OCI-LY7 (cell line): ENCODE results near the gene DCTD. TPM values are rescaled to one million over a fixed set of nuclear protein-coding genes. Genes with fewer than 3 reads are reported as not detected.

Source experiments
- BruUV-seq: library from RNA; stranded (reverse); fragments of 400-500 nt; replicated peaks from 2 replicates; lab custom pipeline; 2021; lab: Mats Ljungman, UMichigan
- CTCF ChIA-PET: fragments of 300-600 bp; sonication (Branson Sonifier 250); formaldehyde crosslinking; loops from one replicate; lab custom pipeline; 2022; ENCODE audit warnings: antibody characterized with exemption; ENCODE audit not compliant: unreplicated experiment; lab: Charles Lee
- POLR2A ChIA-PET: fragments of 300-600 bp; sonication (Branson Sonifier 250); formaldehyde crosslinking; loops from one replicate; lab custom pipeline; 2022; ENCODE audit warnings: antibody characterized with exemption; lab: Charles Lee
- DNase-seq: peaks from one replicate; pipeline ENCODE4 v3.0.0-alpha.2; 2015; ENCODE audit warnings: low spot score
- H2AFZ ChIP-seq: fragments of 200-600 bp; sonication (generic), shearing (Covaris generic); 2 replicates; pipeline ENCODE4 v1.6.1; 2014; ENCODE audit warnings: mild to moderate bottlenecking, antibody characterized with exemption, low read length, moderate library complexity
- H3K27ac ChIP-seq: fragments of 200-600 bp; sonication (generic); 2 replicates; pipeline ENCODE4 v1.5.1; 2014; ENCODE audit warnings: mixed run types, low read depth, mild to moderate bottlenecking, moderate library complexity, low read length, inconsistent platforms; ENCODE audit not compliant: poor library complexity, severe bottlenecking
- H3K36me3 ChIP-seq: fragments of 200-600 bp; sonication (generic); 2 replicates; pipeline ENCODE4 v1.6.1; 2014; ENCODE audit warnings: mild to moderate bottlenecking, antibody characterized with exemption, low read length, moderate library complexity, mixed read lengths; ENCODE audit not compliant: insufficient read depth
- H3K4me1 ChIP-seq: fragments of 200-600 bp; sonication (generic); 2 replicates; pipeline ENCODE4 v1.5.1; 2014; ENCODE audit warnings: mild to moderate bottlenecking, low read length; ENCODE audit not compliant: insufficient read depth, poor library complexity, severe bottlenecking
- H3K4me2 ChIP-seq: fragments of 200-600 bp; sonication (generic); 2 replicates; pipeline ENCODE4 v1.6.1; 2014; ENCODE audit warnings: mild to moderate bottlenecking, low read length
- H3K4me3 ChIP-seq: fragments of 200-600 bp; sonication (generic); 2 replicates; pipeline ENCODE4 v1.5.1; 2014; ENCODE audit warnings: mild to moderate bottlenecking, low read depth, low read length; ENCODE audit not compliant: poor library complexity, severe bottlenecking
- H3K79me2 ChIP-seq: fragments of 200-600 bp; sonication (generic); 2 replicates; pipeline ENCODE4 v1.6.1; 2016; ENCODE audit warnings: low read depth, mild to moderate bottlenecking, low read length, moderate library complexity, mixed read lengths; ENCODE audit not compliant: insufficient read depth
- H3K9me2 ChIP-seq: fragments of 200-600 bp; sonication (generic); 2 replicates; pipeline ENCODE4 v1.6.1; 2016; ENCODE audit warnings: mild to moderate bottlenecking, low read length, mixed read lengths; ENCODE audit not compliant: insufficient read depth
- H3K9me3 ChIP-seq: fragments of 200-600 bp; sonication (generic); 2 replicates; pipeline ENCODE4 v1.6.1; 2014; ENCODE audit warnings: mild to moderate bottlenecking, mixed run types, low read length, mixed read lengths
- H4K20me1 ChIP-seq: fragments of 200-600 bp; sonication (generic); 2 replicates; pipeline ENCODE4 v1.6.1; 2014; ENCODE audit warnings: mild to moderate bottlenecking, antibody characterized with exemption, low read length, moderate library complexity, mixed read lengths; ENCODE audit not compliant: insufficient read depth
- EZH2phosphoT487 ChIP-seq: fragments of 200-600 bp; sonication (generic); IDR thresholded peaks from 2 replicates; pipeline ENCODE4 v1.6.1; 2018; ENCODE audit warnings: low read depth, borderline replicate concordance, mild to moderate bottlenecking, mixed run types, antibody characterized with exemption, low read length, moderate library complexity, mixed read lengths
- intact Hi-C: fragments of 100-400 bp; cut with micrococcal nuclease; formaldehyde crosslinking; loops from one replicate; pipeline ENCODE4 v1.10.0; 2022; ENCODE audit not compliant: unreplicated experiment
- total RNA-seq, 2 experiments: library from RNA; depleted of rRNA in 1 of 2; stranded (reverse); fragments of >200 nt in 1 of 2; shearing (Covaris generic) in 1 of 2; gene quantifications; 2 replicates each; pipeline ENCODE4 v1.2.3, GENCODE V29; 2014 to 2022
- TF ChIP-seq, protein P1 (sequence below): fragments of 200-600 bp; sonication (generic); conservative IDR thresholded peaks from 2 replicates; pipeline ENCODE4 v1.5.1; 2014; ENCODE audit warnings: mild to moderate bottlenecking, antibody characterized with exemption, low read length, moderate library complexity, mixed read lengths

Gene DCTD
- total RNA-seq, 2 experiments from 2014 or later: 37.8 to 81.9 TPM

DNA sequence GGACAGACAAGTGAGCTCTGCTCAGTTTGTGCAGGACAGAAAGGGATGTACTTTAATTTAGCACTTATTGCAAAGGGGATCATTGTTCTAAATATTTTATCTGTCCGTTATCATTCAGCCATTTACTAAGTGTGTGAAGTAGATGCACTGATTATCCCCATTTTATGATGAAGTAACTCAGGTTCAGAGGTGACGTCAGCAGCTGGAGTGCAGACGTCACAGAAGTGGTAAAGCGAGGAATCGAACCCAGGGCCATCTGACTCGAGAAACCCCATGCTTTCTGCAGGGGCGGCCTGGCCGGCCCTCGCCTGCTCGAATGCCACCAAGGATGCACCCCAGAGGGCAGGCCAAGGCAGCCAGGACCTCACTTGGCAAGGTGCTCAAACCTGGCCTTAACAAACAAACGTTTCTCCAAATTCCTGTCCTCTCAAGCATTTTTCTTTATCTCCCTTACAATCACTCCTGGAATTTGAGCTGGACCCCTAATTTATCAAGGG lies 75.0 kb downstream of the DCTD start:
- no peak overlapping the region for H3K4me2 ChIP-seq
- TF ChIP-seq EZH2phosphoT487: no peak
- TF ChIP-seq, protein P1, sequence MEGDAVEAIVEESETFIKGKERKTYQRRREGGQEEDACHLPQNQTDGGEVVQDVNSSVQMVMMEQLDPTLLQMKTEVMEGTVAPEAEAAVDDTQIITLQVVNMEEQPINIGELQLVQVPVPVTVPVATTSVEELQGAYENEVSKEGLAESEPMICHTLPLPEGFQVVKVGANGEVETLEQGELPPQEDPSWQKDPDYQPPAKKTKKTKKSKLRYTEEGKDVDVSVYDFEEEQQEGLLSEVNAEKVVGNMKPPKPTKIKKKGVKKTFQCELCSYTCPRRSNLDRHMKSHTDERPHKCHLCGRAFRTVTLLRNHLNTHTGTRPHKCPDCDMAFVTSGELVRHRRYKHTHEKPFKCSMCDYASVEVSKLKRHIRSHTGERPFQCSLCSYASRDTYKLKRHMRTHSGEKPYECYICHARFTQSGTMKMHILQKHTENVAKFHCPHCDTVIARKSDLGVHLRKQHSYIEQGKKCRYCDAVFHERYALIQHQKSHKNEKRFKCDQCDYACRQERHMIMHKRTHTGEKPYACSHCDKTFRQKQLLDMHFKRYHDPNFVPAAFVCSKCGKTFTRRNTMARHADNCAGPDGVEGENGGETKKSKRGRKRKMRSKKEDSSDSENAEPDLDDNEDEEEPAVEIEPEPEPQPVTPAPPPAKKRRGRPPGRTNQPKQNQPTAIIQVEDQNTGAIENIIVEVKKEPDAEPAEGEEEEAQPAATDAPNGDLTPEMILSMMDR: no peak
- ChIA-PET CTCF (no interaction called here), POLR2A (no interaction called here)
- intact Hi-C loops: no loop called here
- no peaks in the 10 kb centered on the region for H4K20me1 ChIP-seq
- no peak for DNase-seq
- H3K9me2 ChIP-seq: no peaks in the 10 kb centered on the region
- H2AFZ ChIP-seq: no peak overlapping the region
- no peak overlapping the region for H3K4me3 ChIP-seq
- no peaks in the 10 kb centered on the region for H3K36me3 ChIP-seq
- no peaks in the 10 kb centered on the region for H3K79me2 ChIP-seq
- no peak overlapping the region for H3K27ac ChIP-seq
- no TSS peak for BruUV-seq
- no peaks in the 10 kb centered on the region for H3K4me1 ChIP-seq
- no peaks in the 10 kb centered on the region for H3K9me3 ChIP-seq

DNA sequence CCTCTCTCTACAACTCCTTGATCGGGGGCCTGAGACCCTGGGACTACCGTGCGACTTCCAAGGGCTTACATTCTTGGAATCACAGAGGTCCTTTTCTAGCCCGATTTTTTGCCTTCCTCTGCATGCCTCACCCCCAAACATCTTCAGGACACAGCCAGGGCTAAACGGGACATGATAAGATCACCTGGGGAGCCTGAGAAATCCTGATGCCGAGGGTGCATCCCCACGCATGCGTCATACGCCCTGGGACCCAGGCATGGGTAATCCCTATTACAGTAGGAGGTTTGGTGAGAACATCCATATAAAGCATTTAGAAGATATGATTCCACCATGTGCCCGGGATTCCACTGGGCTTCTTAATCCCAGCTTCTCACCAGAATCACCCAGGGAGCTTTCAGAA lies 77.1 kb downstream of the DCTD start:
- Histone ChIP-seq H3K4me3 (no peak overlapping the region), H3K27ac (no peak overlapping the region), H3K9me2 (no peaks in the 10 kb centered on the region), H3K79me2 (no peaks in the 10 kb centered on the region), H3K36me3 (no peaks in the 10 kb centered on the region), H4K20me1 (no peaks in the 10 kb centered on the region), H3K4me2 (no peak overlapping the region), H3K9me3 (no peaks in the 10 kb centered on the region), H2AFZ (no peak overlapping the region), H3K4me1 (no peaks in the 10 kb centered on the region)
- ChIA-PET CTCF (interaction anchor here (0.6 kb wide), 1 partner anchor 16 kb away, joined by 3 read pairs; no protein-coding TSS in a partner anchor), POLR2A (no interaction called here)
- no TSS peak for BruUV-seq
- no peak for DNase-seq
- TF ChIP-seq, protein P1: no peak
- TF ChIP-seq EZH2phosphoT487: no peak
- intact Hi-C loops: no loop called here

Other genes with a start within 250 kb of the DCTD start
- not detected in 2 replicates for gene WWC2, start 181.9 kb upstream of the DCTD start, total RNA-seq (2014; rRNA removed; shearing (Covaris generic))
- not detected in 2 replicates for gene WWC2, start 181.9 kb upstream of the DCTD start, total RNA-seq (2022)